ENCODE results near the gene TARS2. TPM values are rescaled to one million over a fixed set of nuclear protein-coding genes. Genes with fewer than 3 reads are reported as not detected.

Gene TARS2
- total RNA-seq, 1 experiment from 2014 or later, result 43.1 TPM

DNA sequence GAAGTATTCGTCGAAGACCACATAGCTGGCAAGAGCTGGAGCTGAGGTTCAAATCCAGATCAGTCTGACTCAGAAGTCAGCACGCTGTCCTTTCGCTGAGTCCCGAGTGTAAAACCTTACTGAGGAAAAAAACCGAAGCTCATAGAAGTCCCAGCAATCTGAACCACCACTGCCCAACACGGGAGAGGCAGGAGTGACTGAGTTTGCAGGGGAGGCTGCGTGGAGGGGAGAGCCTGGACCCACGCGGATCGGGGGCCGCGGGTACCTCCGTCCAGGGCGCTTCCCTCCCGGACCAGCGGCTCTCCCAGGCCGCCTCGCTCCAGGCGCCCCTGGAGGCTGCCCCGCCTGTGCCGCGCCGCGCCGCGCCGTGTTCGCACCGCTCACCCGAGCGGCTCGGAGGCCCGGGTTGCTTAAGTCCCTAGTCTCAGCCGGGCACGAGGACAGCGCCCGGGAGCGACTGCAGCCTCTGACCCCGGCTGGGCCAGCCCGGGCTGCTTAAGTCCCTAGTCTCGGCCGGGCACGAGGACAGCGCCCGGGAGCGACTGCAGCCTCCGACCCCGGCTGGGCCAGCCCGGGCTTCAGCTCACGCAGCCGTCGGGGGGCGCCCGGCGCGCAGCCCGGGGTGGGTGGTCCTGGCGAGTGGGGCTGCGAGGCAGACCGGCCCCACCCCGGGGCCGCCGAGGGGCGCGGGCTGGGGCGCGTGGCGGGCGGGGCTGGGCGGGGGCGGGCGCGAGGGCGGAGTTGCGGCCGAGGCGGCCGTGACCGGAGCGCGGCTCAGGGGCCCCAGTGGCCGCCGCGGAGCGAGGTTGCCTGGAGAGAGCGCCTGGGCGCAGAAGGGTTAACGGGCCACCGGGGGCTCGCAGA, 61.6 kb downstream of the TARS2 start, which contains the start of gene ADAMTSL4:
Gene ADAMTSL4 (plus strand): TSS at position 777 of the 864 bp plus-strand sequence. CDS start 2,881 bp downstream, outside the sequence.
- intact Hi-C loops (cut with micrococcal nuclease), result loop anchor here (2.0 to 5.0 kb wide), 2 partner anchors 64 to 292 kb away; partner anchors contain the start of gene CA14
- Mint-ChIP-seq H3K27ac (ENCODE audit: low read depth, unreplicated experiment) (peak within 1 kb of the TSS; percentile 78), H3K36me3 (ENCODE audit: insufficient read depth, unreplicated experiment) (peaks cover 41% of the 10 kb centered on the region), H3K9me3 (ENCODE audit: unreplicated experiment) (no peaks in the 10 kb centered on the region), H3K4me1 (ENCODE audit: insufficient read depth, unreplicated experiment) (peaks cover 28% of the 10 kb centered on the region), H3K27me3 (ENCODE audit: insufficient read depth, unreplicated experiment) (no peaks in the 10 kb centered on the region), H3K4me3 (ENCODE audit: unreplicated experiment) (peak within 1 kb of the TSS; percentile 81)
- no TSS peak for BruUV-seq (replicated peaks)
- ChIA-PET CTCF (interaction anchor here (0.7 to 5.9 kb wide), 10 partner anchors 12 to 446 kb away, joined by 3 to 77 read pairs (median 4); no protein-coding TSS in a partner anchor), POLR2A (interaction anchor here (0.6 to 27.7 kb wide), 14 partner anchors 12 to 325 kb away, joined by 3 to 1801 read pairs (median 4); partner anchors contain the start of genes FALEC, MCL1 and RPRD2)
- TF ChIP-seq, protein P1, sequence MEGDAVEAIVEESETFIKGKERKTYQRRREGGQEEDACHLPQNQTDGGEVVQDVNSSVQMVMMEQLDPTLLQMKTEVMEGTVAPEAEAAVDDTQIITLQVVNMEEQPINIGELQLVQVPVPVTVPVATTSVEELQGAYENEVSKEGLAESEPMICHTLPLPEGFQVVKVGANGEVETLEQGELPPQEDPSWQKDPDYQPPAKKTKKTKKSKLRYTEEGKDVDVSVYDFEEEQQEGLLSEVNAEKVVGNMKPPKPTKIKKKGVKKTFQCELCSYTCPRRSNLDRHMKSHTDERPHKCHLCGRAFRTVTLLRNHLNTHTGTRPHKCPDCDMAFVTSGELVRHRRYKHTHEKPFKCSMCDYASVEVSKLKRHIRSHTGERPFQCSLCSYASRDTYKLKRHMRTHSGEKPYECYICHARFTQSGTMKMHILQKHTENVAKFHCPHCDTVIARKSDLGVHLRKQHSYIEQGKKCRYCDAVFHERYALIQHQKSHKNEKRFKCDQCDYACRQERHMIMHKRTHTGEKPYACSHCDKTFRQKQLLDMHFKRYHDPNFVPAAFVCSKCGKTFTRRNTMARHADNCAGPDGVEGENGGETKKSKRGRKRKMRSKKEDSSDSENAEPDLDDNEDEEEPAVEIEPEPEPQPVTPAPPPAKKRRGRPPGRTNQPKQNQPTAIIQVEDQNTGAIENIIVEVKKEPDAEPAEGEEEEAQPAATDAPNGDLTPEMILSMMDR (IDR thresholded peaks at IDR 0.05; ENCODE audit: unreplicated experiment), result peak; percentile 15
- peak; percentile 80 for DNase-seq (ENCODE audit: unreplicated experiment)

DNA sequence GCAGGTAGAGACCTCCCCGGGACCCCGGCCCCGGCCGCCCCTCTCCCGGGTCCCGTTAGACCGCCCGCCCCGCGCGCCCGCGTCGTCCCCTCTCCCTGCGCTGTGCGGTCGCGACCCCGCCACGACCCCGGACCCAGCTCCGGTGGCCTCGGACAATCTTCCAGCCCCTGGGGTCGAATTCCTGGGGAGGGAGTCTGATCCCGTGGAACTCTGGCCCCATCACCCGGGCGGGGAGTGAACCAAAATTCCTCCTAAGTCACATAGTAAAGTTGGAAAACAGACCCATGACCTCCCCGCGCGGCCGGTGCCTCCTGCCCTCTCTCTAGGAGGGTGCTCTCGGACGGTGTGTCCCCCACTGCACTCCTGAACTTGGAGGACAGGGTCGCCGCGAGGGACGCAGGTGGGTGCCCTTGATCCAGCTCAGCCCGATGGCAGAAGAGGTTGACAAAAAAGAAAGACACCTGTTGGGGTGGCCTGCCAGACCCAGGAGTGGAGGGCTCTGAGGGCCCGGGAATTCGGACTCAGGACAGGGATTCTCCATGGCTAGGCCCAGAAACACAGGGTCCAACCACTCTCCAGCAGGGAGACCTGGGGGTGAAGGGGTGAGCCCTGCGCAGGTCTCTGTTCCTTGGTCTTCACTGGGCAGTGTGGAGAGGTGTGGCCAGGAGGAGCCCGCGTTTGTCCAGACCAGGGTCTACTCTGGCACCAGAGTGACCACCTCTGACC, 62.4 kb downstream of the TARS2 start:
- CTCF ChIA-PET, result interaction anchor here (0.6 to 5.9 kb wide), 8 partner anchors 11 to 429 kb away, joined by 3 to 77 read pairs (median 4); no protein-coding TSS in a partner anchor
- Mint-ChIP-seq H3K27ac (ENCODE audit: low read depth, unreplicated experiment) (peak overlapping the region; percentile 78), H3K4me3 (ENCODE audit: unreplicated experiment) (peak overlapping the region; percentile 81), H3K27me3 (ENCODE audit: insufficient read depth, unreplicated experiment) (no peaks in the 10 kb centered on the region), H3K36me3 (ENCODE audit: insufficient read depth, unreplicated experiment) (peaks cover 48% of the 10 kb centered on the region), H3K4me1 (ENCODE audit: insufficient read depth, unreplicated experiment) (peaks cover 28% of the 10 kb centered on the region), H3K9me3 (ENCODE audit: unreplicated experiment) (no peaks in the 10 kb centered on the region)
- intact Hi-C loops (cut with micrococcal nuclease), result loop anchor here (2.0 to 5.0 kb wide), 3 partner anchors 65 to 433 kb away; partner anchors contain the start of genes ANXA9 and CA14
- POLR2A ChIA-PET, result interaction anchor here (1.0 to 27.7 kb wide), 9 partner anchors 13 to 294 kb away, joined by 3 to 1801 read pairs (median 8); partner anchors contain the start of genes FALEC, MCL1 and RPRD2
- TF ChIP-seq, protein P1 (IDR thresholded peaks at IDR 0.05; ENCODE audit: unreplicated experiment), result peak; percentile 11
- peak; percentile 39 for DNase-seq (ENCODE audit: unreplicated experiment)
- no TSS peak for BruUV-seq (replicated peaks)

DNA sequence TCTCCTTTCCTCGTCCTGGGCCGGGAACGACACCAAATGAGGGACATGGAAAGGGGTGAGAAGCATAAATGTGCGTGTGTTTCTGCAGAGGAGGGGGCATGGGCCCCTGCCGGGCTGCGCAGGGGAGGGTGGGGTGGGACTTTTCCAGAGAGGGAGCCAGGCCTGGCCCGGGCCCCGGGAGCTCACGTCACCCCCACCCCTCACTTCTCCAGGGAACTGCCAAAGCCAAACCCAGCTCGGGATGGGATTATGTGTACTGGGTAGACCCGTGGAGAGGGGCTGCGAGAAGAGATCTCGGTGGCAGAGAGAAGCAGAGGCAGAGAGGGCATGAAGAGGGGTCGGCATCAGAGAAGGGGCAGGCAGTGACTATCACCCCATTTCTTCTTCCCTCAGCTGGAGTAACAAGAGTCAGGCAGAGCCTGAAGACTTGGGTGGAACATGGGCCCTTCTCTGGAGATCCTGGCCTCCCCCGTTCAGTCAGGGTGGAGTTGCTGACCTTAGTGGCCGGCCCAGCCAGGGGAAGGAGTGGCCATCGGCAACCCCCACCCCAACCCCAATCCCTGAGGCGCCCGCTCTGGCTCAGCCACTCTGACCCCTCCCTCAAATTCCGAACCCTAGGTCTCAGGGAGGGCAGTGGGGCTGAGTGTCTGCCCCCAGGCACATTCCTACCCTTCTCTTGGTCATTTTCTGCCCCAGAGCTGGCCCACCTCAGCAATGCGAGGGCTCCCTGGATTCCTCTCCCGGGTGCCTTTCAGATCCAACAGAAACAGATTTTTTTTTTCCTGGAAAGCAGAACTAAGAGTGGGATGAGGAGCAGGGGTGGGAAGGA, 63.2 kb downstream of the TARS2 start:
- Mint-ChIP-seq H3K4me3 (ENCODE audit: unreplicated experiment) (peak overlapping the region; percentile 81), H3K36me3 (ENCODE audit: insufficient read depth, unreplicated experiment) (peaks cover 55% of the 10 kb centered on the region), H3K27me3 (ENCODE audit: insufficient read depth, unreplicated experiment) (no peaks in the 10 kb centered on the region), H3K4me1 (ENCODE audit: insufficient read depth, unreplicated experiment) (peaks cover 28% of the 10 kb centered on the region), H3K9me3 (ENCODE audit: unreplicated experiment) (no peaks in the 10 kb centered on the region), H3K27ac (ENCODE audit: low read depth, unreplicated experiment) (peak overlapping the region; percentile 78)
- BruUV-seq (replicated peaks), result no TSS peak
- POLR2A ChIA-PET, result interaction anchor here (0.9 to 27.7 kb wide), 4 partner anchors 18 to 187 kb away, joined by 3 to 1801 read pairs (median 4); partner anchors contain the start of genes MCL1 and RPRD2
- intact Hi-C loops (cut with micrococcal nuclease), result loop anchor here (5.0 kb wide), 1 partner anchor 432 kb away; the partner anchor contains the start of gene ANXA9
- peak; percentile 27 for DNase-seq (ENCODE audit: unreplicated experiment)
- TF ChIP-seq, protein P1 (IDR thresholded peaks at IDR 0.05; ENCODE audit: unreplicated experiment), result no peak
- CTCF ChIA-PET, result interaction anchor here (0.6 to 5.9 kb wide), 7 partner anchors 10 to 547 kb away, joined by 3 to 77 read pairs (median 3); no protein-coding TSS in a partner anchor
